H9 (cell line): ENCODE measurements around the gene TFF2. TPM values are rescaled to one million over a fixed set of nuclear protein-coding genes. Genes with fewer than 3 reads are reported as not detected.
A peak's percentile ranks its signal among the peaks of the same experiment; 100 is the strongest.

Experiments
- DNase-seq: peaks from one replicate; pipeline ENCODE4 v3.0.0-alpha.2; 2017
- H2AFZ ChIP-seq: one replicate; pipeline ENCODE4 v1.6.1; 2013; ENCODE audit warnings: mild to moderate bottlenecking, low read length, control low read depth, moderate library complexity
- H2AK5ac ChIP-seq: 2 replicates; pipeline ENCODE4 v1.6.1; 2013; ENCODE audit warnings: low read length, control low read depth, mixed read lengths; ENCODE audit not compliant: insufficient read length
- H2BK120ac ChIP-seq: one replicate; pipeline ENCODE4 v1.6.1; 2013; ENCODE audit warnings: low read depth, mild to moderate bottlenecking, low read length, control low read depth, inconsistent platforms; ENCODE audit not compliant: poor library complexity, severe bottlenecking
- H2BK12ac ChIP-seq: 2 replicates; pipeline ENCODE4 v1.6.1; 2013; ENCODE audit warnings: low read length, control low read depth, mixed read lengths, low read depth; ENCODE audit not compliant: insufficient read length
- H2BK15ac ChIP-seq: 2 replicates; pipeline ENCODE4 v1.6.1; 2013; ENCODE audit warnings: low read depth, low read length, control low read depth
- H2BK20ac ChIP-seq: one replicate; pipeline ENCODE4 v1.6.1; 2013; ENCODE audit warnings: low read depth, mild to moderate bottlenecking, low read length, control low read depth, inconsistent platforms; ENCODE audit not compliant: poor library complexity, severe bottlenecking
- H2BK5ac ChIP-seq: 2 replicates; pipeline ENCODE4 v1.6.1; 2013; ENCODE audit warnings: low read length, control low read depth, mixed read lengths; ENCODE audit not compliant: insufficient read length
- H3K14ac ChIP-seq: 2 replicates; pipeline ENCODE4 v1.6.1; 2013; ENCODE audit warnings: low read length, control low read depth; ENCODE audit not compliant: insufficient read depth
- H3K18ac ChIP-seq: 2 replicates; pipeline ENCODE4 v1.6.1; 2013; ENCODE audit warnings: low read depth, mild to moderate bottlenecking, mixed read lengths, low read length, control low read depth; ENCODE audit not compliant: insufficient read length
- H3K23ac ChIP-seq: 2 replicates; pipeline ENCODE4 v1.6.1; 2013; ENCODE audit warnings: low read length, control low read depth, mixed read lengths, low read depth; ENCODE audit not compliant: insufficient read length
- H3K23me2 ChIP-seq: 2 replicates; pipeline ENCODE4 v1.6.1; 2013; ENCODE audit warnings: low read depth, mild to moderate bottlenecking, mixed read lengths, low read length, control low read depth; ENCODE audit not compliant: insufficient read length, poor library complexity, severe bottlenecking
- H3K27ac ChIP-seq: 2 replicates; pipeline ENCODE4 v1.5.1; 2013; ENCODE audit warnings: low read length, control low read depth, mixed read lengths, low read depth; ENCODE audit not compliant: insufficient read length
- H3K27me3 ChIP-seq: 2 replicates; pipeline ENCODE4 v1.6.1; 2013; ENCODE audit warnings: low read length, control low read depth, inconsistent platforms; ENCODE audit not compliant: insufficient read depth
- H3K4ac ChIP-seq: 2 replicates; pipeline ENCODE4 v1.6.1; 2013; ENCODE audit warnings: low read depth, mild to moderate bottlenecking, control low read depth, inconsistent platforms, low read length, moderate library complexity
- H3K4me1 ChIP-seq: 2 replicates; pipeline ENCODE4 v1.6.1; 2013; ENCODE audit warnings: low read length, control low read depth, inconsistent platforms; ENCODE audit not compliant: insufficient read depth
- H3K4me2 ChIP-seq: 2 replicates; pipeline ENCODE4 v1.6.1; 2013; ENCODE audit warnings: low read length, control low read depth, mixed read lengths; ENCODE audit not compliant: insufficient read length, insufficient read depth
- H3K56ac ChIP-seq: 2 replicates; pipeline ENCODE4 v1.6.1; 2013; ENCODE audit warnings: low read depth, mild to moderate bottlenecking, mixed read lengths, low read length, control low read depth; ENCODE audit not compliant: insufficient read length
- H3K79me1 ChIP-seq: 2 replicates; pipeline ENCODE4 v1.6.1; 2013; ENCODE audit warnings: low read depth, mild to moderate bottlenecking, moderate library complexity, low read length, control low read depth, inconsistent platforms; ENCODE audit not compliant: insufficient read depth, poor library complexity, severe bottlenecking
- H3K79me2 ChIP-seq: 2 replicates; pipeline ENCODE4 v1.6.1; 2013; ENCODE audit warnings: low read length, control low read depth, inconsistent platforms; ENCODE audit not compliant: insufficient read depth
- H3K9ac ChIP-seq: 2 replicates; pipeline ENCODE4 v1.6.1; 2013; ENCODE audit warnings: low read length, control low read depth, mixed read lengths; ENCODE audit not compliant: insufficient read length; ENCODE audit errors: extremely low read depth
- H3K9me3 ChIP-seq: one replicate; pipeline ENCODE4 v1.6.1; 2013; ENCODE audit warnings: low read depth, low read length, inconsistent platforms; ENCODE audit not compliant: control insufficient read depth
- H3T11ph ChIP-seq: one replicate; pipeline ENCODE4 v1.6.1; 2013; ENCODE audit warnings: mild to moderate bottlenecking, low read length, control low read depth, inconsistent platforms
- H4K20me1 ChIP-seq: one replicate; pipeline ENCODE4 v1.6.1; 2013; ENCODE audit not compliant: control insufficient read depth, insufficient read length, insufficient read depth
- H4K5ac ChIP-seq: 2 replicates; pipeline ENCODE4 v1.6.1; 2013; ENCODE audit warnings: low read depth, mild to moderate bottlenecking, mixed read lengths, low read length, control low read depth; ENCODE audit not compliant: insufficient read length
- H4K8ac ChIP-seq: replicated peaks from 2 replicates; pipeline ENCODE4 v1.6.1; 2013; ENCODE audit warnings: low read length, control low read depth, mixed read lengths, low read depth; ENCODE audit not compliant: insufficient read length
- H4K91ac ChIP-seq: 2 replicates; pipeline ENCODE4 v1.6.1; 2013; ENCODE audit warnings: low read depth, mild to moderate bottlenecking, moderate library complexity, mixed read lengths, low read length, control low read depth; ENCODE audit not compliant: insufficient read length
- H3K27ac Mint-ChIP-seq, 3 experiments: 2 replicates in 2 of 3; 3 replicates in 1 of 3; pipeline ENCODE4 v1.8.0; 2020 to 2021; ENCODE audit warnings: mixed read lengths in 3 of 3, mild to moderate bottlenecking in 1 of 3, moderate library complexity in 1 of 3
- H3K27me3 Mint-ChIP-seq: 2 replicates; pipeline ENCODE4 v1.8.0; 2021; ENCODE audit warnings: low read depth, mild to moderate bottlenecking, moderate library complexity, mixed read lengths
- H3K36me3 Mint-ChIP-seq, 3 experiments: 2 replicates in 2 of 3; 3 replicates in 1 of 3; pipeline ENCODE4 v1.8.0; 2020 to 2021; ENCODE audit warnings: low read depth in 3 of 3, mixed read lengths in 3 of 3; ENCODE audit not compliant: insufficient read depth in 1 of 3
- H3K4me1 Mint-ChIP-seq, 2 experiments: 2 replicates each; pipeline ENCODE4 v1.8.0; 2020; ENCODE audit warnings: mixed read lengths in 2 of 2
- H3K4me3 Mint-ChIP-seq, 2 experiments: 2 replicates in 1 of 2; 3 replicates in 1 of 2; pipeline ENCODE4 v1.8.0; 2020 to 2021; ENCODE audit warnings: mild to moderate bottlenecking in 2 of 2, mixed read lengths in 2 of 2, moderate library complexity in 1 of 2
- H3K9me3 Mint-ChIP-seq, 2 experiments: 2 replicates in 1 of 2; 3 replicates in 1 of 2; pipeline ENCODE4 v1.8.0; 2020; ENCODE audit warnings: mild to moderate bottlenecking in 2 of 2, mixed read lengths in 2 of 2, moderate library complexity in 1 of 2
- CTCF ChIP-seq: fragments of 200-600 bp; sonication (generic); conservative IDR thresholded peaks from 3 replicates; pipeline ENCODE4 v1.8.0; 2021; ENCODE audit warnings: antibody characterized with exemption, mild to moderate bottlenecking
- WGBS: extraction: QIAGEN DNeasy Blood & Tissue Kit; methylation state at CpG from one replicate; pipeline ENCODE4 v1.1.7; 2013; ENCODE audit warnings: missing lambda C conversion rate, low lambda C conversion rate, mixed read lengths; ENCODE audit not compliant: insufficient read length; ENCODE audit errors: extremely low coverage; 5-methylcytosine and 5-hydroxymethylcytosine counted together
- total RNA-seq: library from RNA; stranded (reverse); gene quantifications from 2 replicates; pipeline ENCODE4 v1.2.1, GENCODE V29; 2021

TFF2 gene
- total RNA-seq, 1 experiment from 2014 or later = not detected

GRCh38 chr21:42337830-42338728 is 12.7 kb downstream of the TFF2 start:
- Histone ChIP-seq H3K4me1 (peaks cover 1% of the 10 kb centered on the region; the same call in 1 of the 2 replicates), H3K27ac (no peak overlapping the region), H4K20me1 (no peaks in the 10 kb centered on the region), H3K56ac (no peak overlapping the region), H3K23ac (no peak overlapping the region), H3K79me2 (no peaks in the 10 kb centered on the region), H3K9ac (no peak overlapping the region), H3K4me2 (peak overlapping the region; percentile 6), H2BK12ac (no peak overlapping the region), H3K9me3 (no peaks in the 10 kb centered on the region), H3T11ph (no peak overlapping the region), H2AK5ac (no peak overlapping the region), H2BK20ac (no peak overlapping the region), H4K5ac (no peak overlapping the region), H3K27me3 (no peaks in the 10 kb centered on the region), H3K23me2 (no peaks in the 10 kb centered on the region), H2BK5ac (no peak overlapping the region), H3K18ac (peak overlapping the region; percentile 13), H3K79me1 (no peaks in the 10 kb centered on the region), H3K14ac (no peak overlapping the region; the same call in 1 of the 2 replicates), H2BK120ac (no peak overlapping the region), H2BK15ac (no peak overlapping the region), H4K8ac (no peak overlapping the region), H2AFZ (no peak overlapping the region), H3K4ac (no peak overlapping the region), H4K91ac (no peak overlapping the region)
- Mint-ChIP-seq H3K27ac (peak overlapping the region; percentile 53 to 76 (median 62); a peak in 3 of 7 replicates), H3K4me1 (peaks cover 28 to 32% of the 10 kb centered on the region in 2 experiments), H3K36me3 (no peaks in the 10 kb centered on the region; a peak in 1 of 7 replicates), H3K9me3 (peaks cover 2 to 4% of the 10 kb centered on the region in 2 experiments; a peak in 2 of 5 replicates), H3K27me3 (no peaks in the 10 kb centered on the region), H3K4me3 (peak overlapping the region in 1 of 2 experiments; percentile 27; a peak in 2 of 5 replicates)
- WGBS = no CpG with 5 or more reads among the region's 23 CpGs
- peak; percentile 86 for DNase-seq
- TF ChIP-seq CTCF = peak; percentile 87
